HL-60 (cell line): ENCODE data around the gene MPPED1.

Experiments used
- DNase-seq, 2 experiments: peaks; one replicate each; pipeline ENCODE4 v3.0.0-alpha.2; 2010 to 2020; ENCODE audit warnings: low read depth in 1 of 2, low spot score in 1 of 2
- H3K27ac ChIP-seq: fragments of 250-450 bp; sonication (Bioruptor Pico); replicated peaks from 2 replicates; pipeline ENCODE4 v1.5.1; 2020; ENCODE audit warnings: mild to moderate bottlenecking, moderate library complexity
- H3K27me3 ChIP-seq: fragments of 250-450 bp; sonication (Bioruptor Pico); 2 replicates; pipeline ENCODE4 v1.5.1; 2021; ENCODE audit warnings: mild to moderate bottlenecking, moderate library complexity; ENCODE audit not compliant: insufficient read depth, poor library complexity, severe bottlenecking
- H3K4me3 ChIP-seq: replicated peaks from 2 replicates; pipeline ENCODE4 v1.5.1; 2011; ENCODE audit warnings: mild to moderate bottlenecking, control low read depth, low read length; ENCODE audit not compliant: insufficient read depth
- CTCF ChIP-seq: IDR thresholded peaks from one replicate; pipeline ENCODE4 v1.5.1; 2011; ENCODE audit warnings: low read length, control low read depth, inconsistent platforms; ENCODE audit not compliant: insufficient read depth
- GABPA ChIP-seq: IDR thresholded peaks from 2 replicates; pipeline ENCODE4 v1.6.1; 2012; ENCODE audit warnings: low read depth
- POLR2AphosphoS5 ChIP-seq: IDR thresholded peaks from 2 replicates; pipeline ENCODE4 v1.6.1; 2012; ENCODE audit warnings: low read depth
- REST ChIP-seq: IDR thresholded peaks from 2 replicates; pipeline ENCODE4 v1.6.1; 2012; ENCODE audit warnings: low read depth; ENCODE audit not compliant: insufficient replicate concordance
- SPI1 ChIP-seq: IDR thresholded peaks from 2 replicates; pipeline ENCODE4 v1.6.1; 2012; ENCODE audit warnings: low read depth, mild to moderate bottlenecking, borderline replicate concordance

The MPPED1 gene

GRCh38 chr22:43531651-43532050 lies 119.8 kb downstream of the MPPED1 start:
- TF ChIP-seq CTCF (no peak), REST (no peak), SPI1 (no peak), GABPA (no peak), POLR2AphosphoS5 (no peak)
- no peak overlapping the region for H3K27ac ChIP-seq
- DNase-seq: no peak
- H3K27me3 ChIP-seq: no peaks in the 10 kb centered on the region
- H3K4me3 ChIP-seq: no peak overlapping the region

DNA sequence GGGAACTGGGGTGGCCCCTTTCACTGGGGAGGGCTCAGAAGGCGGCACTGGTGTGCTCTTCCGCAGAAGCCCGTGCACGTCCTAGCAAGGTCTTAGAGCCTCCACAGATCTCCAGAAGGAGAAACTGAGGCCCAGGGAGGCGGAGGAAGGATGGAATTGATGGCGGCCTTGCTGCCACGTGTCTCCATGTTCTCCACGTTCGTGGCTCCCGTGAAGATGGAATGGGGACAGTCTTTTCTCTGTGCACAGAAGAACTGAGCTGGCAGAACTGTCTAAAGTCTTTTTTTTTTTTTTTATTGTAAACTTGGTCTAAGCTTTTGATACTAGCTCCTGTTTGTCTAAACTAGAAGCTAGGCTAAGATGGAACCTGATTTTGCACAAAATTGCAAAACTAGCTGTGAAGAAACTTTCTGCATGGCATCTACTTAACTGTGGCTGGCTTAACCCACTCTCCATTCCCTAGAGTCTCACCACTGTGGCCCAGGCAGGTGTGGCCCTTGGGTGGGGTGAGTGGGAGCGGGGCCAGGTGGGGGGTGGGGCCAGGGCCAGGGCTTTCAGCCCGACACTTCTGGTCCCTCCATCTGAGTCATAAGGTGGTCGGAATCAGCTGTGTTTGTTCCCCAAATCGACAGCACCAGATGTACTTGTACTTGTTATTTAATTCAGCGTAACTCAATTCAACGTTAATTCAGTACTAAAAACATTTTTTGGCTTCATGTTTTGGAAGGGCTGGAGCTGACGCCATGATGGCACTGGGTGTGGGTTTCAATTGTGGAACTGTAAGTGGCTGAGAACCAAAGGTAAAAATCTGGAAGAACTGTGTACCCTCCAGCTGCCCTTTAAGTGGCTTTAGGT lies 120.7 kb downstream of the MPPED1 start:
- TF ChIP-seq SPI1 (no peak), REST (no peak), POLR2AphosphoS5 (no peak), GABPA (no peak), CTCF (no peak)
- Histone ChIP-seq H3K27me3 (no peaks in the 10 kb centered on the region), H3K4me3 (no peak overlapping the region), H3K27ac (no peak overlapping the region)
- DNase-seq: no peak

DNA sequence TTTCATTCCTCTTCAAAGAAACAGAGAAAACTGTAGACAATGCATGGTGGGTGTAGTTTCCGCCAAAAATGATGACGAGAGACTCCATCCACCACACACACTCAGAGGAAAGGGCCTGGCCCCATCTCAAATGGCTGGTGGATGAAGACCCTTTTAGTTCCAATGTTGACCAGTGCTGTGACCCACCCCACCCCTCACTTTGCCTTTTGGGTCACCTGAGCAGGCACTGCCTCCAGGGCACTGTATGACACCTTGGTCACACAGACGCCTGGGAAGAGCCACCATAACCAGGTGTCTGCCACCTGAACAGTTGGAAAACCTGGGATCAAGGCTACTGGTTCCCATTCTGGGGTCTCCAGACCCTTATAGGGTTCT lies 121.3 kb downstream of the MPPED1 start:
- Histone ChIP-seq H3K27ac (no peak overlapping the region), H3K27me3 (no peaks in the 10 kb centered on the region), H3K4me3 (no peak overlapping the region)
- TF ChIP-seq GABPA (no peak), SPI1 (no peak), CTCF (no peak)
- DNase-seq: no peak
